Measurements from ENCODE around the gene ATXN3.

Gene ATXN3

DNA sequence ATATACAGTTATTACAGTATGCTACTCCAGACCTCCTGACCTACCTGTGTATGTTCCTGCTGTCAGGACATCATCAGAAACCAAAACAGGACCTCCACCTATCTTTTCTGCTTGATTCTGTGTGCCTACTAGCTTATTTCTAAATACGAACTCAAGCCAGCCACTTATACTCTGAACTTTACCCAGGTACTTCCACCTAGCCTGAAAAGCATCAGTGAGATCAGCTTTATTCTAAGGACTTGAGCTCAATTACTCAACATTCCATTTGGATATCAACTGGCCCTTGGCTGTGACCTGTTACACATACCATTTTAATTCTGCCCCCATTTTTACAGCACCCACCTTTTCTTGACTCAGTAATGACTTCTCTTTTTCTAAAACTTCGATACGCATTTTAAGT is 95.7 kb downstream of the ATXN3 start:
- no peak for DNase-seq (ENCODE audit: low read depth in 3 of 3, low spot score in 1 of 3)

- no peak for DNase-seq (ENCODE audit: low read depth in 3 of 3, low spot score in 1 of 3)
These were observed 96.8 kb downstream of the ATXN3 start for GRCh38 chr14:92009604-92010003.

Data from stimulated activated CD4-positive, alpha-beta T cell treated with anti-CD3 and anti-CD28 coated beads, TNF-alpha, amount 100 ng/mL, for 1 hour (primary cell).